ENCODE data around the gene COL4A2. TPM values are rescaled to one million over a fixed set of nuclear protein-coding genes. Genes with fewer than 3 reads are reported as not detected.
A peak's percentile ranks its signal among the peaks of the same experiment; 100 is the strongest.

Gene COL4A2
- polyA plus RNA-seq, 2 of the 4 experiments (the other 2 are of a cell fraction) = 46.9 to 119 TPM

- H3K9me3 ChIP-seq = no peaks in the 10 kb centered on the region
- DNase-seq (ENCODE audit: low read depth in 1 of 2, low spot score in 1 of 2) (peak in 1 of 2 experiments; percentile 18), FAIRE-seq (no peak), ATAC-seq (peak; percentile 24 to 60; a peak in 4 of 6 replicates)
- peaks cover 27% of the 10 kb centered on the region for H3K4me1 ChIP-seq
- H3K4me3 ChIP-seq = no peak overlapping the region
- H3K4me2 ChIP-seq = peak overlapping the region; percentile 32
- WGBS (ENCODE audit: missing lambda C conversion rate) = 42% methylated on average over 3 of the region's 4 CpGs
- ChIA-PET CTCF (interaction anchor here (1.1 to 1.5 kb wide), 4 partner anchors 8 to 64 kb away, joined by 3 to 4 read pairs (median 3); no protein-coding TSS in a partner anchor), POLR2A (no interaction called here)
- TF ChIP-seq SREBF2 (IDR thresholded peaks at IDR 0.05) (no peak), MYC (IDR thresholded peaks at IDR 0.05; ENCODE audit: borderline replicate concordance, low read length) (no peak), RARB (CRISPR knock-in tag; IDR thresholded peaks at IDR 0.05) (no peak), ZSCAN20 (CRISPR knock-in tag; IDR thresholded peaks at IDR 0.05) (no peak), PBX3 (IDR thresholded peaks at IDR 0.05) (no peak), TP53 (CRISPR knock-in tag; IDR thresholded peaks at IDR 0.05) (no peak), EHMT2 (IDR thresholded peaks at IDR 0.05; ENCODE audit: low read depth) (no peak), HOXB5 (CRISPR knock-in tag; IDR thresholded peaks at IDR 0.05) (no peak), ATOH8 (CRISPR knock-in tag; IDR thresholded peaks at IDR 0.05; ENCODE audit: low read depth) (no peak), FOSB (CRISPR knock-in tag; IDR thresholded peaks at IDR 0.05) (no peak), HOXA7 (CRISPR knock-in tag; IDR thresholded peaks at IDR 0.05) (no peak), NR3C1 (IDR thresholded peaks at IDR 0.05) (no peak), RCOR1 (IDR thresholded peaks at IDR 0.05; ENCODE audit: low read depth, low read length) (no peak), BCL3 (IDR thresholded peaks at IDR 0.05) (no peak), E2F6 (IDR thresholded peaks at IDR 0.05; ENCODE audit: borderline replicate concordance, low read depth) (no peak), RNF2 (IDR thresholded peaks at IDR 0.05; ENCODE audit: borderline replicate concordance, low read depth) (no peak), JUN (IDR thresholded peaks at IDR 0.05) (no peak), BHLHE40 (IDR thresholded peaks at IDR 0.05; ENCODE audit: low read depth, low read length) (no peak), NFE2L2 (conservative IDR thresholded peaks at IDR 0.05; ENCODE audit: low read length) (no peak)
- H3K27ac ChIP-seq = peak overlapping the region; percentile 29 to 83; a peak in 5 of 6 replicates
These were observed 72.8 kb downstream of the COL4A2 start for GRCh38 chr13:110379905-110380341.

GRCh38 chr13:110380359-110381028 is 73.4 kb downstream of the COL4A2 start:
- TF ChIP-seq RFX5 (IDR thresholded peaks at IDR 0.05) = no peak
- no peak for TF ChIP-seq CHD2 (IDR thresholded peaks at IDR 0.05; ENCODE audit: low read length, partially characterized antibody)
- no peak for TF ChIP-seq BHLHE40 (IDR thresholded peaks at IDR 0.05; ENCODE audit: low read depth, low read length)
- no peak for TF ChIP-seq ZNF302 (CRISPR knock-in tag; IDR thresholded peaks at IDR 0.05)
- TF ChIP-seq ATOH8 (CRISPR knock-in tag; IDR thresholded peaks at IDR 0.05; ENCODE audit: low read depth) = no peak
- TF ChIP-seq RAD21 (conservative IDR thresholded peaks at IDR 0.05 in 1 of 2, IDR thresholded peaks at IDR 0.05 in 1 of 2) = no peak
- peak; percentile 96 for TF ChIP-seq MAFK (IDR thresholded peaks at IDR 0.05; ENCODE audit: partially characterized antibody)
- TF ChIP-seq TFCP2L1 (CRISPR knock-in tag; IDR thresholded peaks at IDR 0.05) = no peak
- no peak for TF ChIP-seq CTCF (IDR thresholded peaks at IDR 0.05)
- TF ChIP-seq FOSL2 (IDR thresholded peaks at IDR 0.05) = no peak
- TF ChIP-seq FOSL2 (CRISPR knock-in tag; IDR thresholded peaks at IDR 0.05) = peak; percentile 19; the same call in 1 of the 2 replicates
- TF ChIP-seq JUN (IDR thresholded peaks at IDR 0.05) = no peak
- TF ChIP-seq NPAS2 (CRISPR knock-in tag; IDR thresholded peaks at IDR 0.05; ENCODE audit: borderline replicate concordance) = no peak
- no peak for TF ChIP-seq KDM5A (IDR thresholded peaks at IDR 0.05)
- Histone ChIP-seq H3K9me3 (no peaks in the 10 kb centered on the region), H3K4me1 (peaks cover 27% of the 10 kb centered on the region), H3K27ac (peak overlapping the region; percentile 29 to 83; a peak in 4 of 6 replicates), H3K4me2 (peak overlapping the region; percentile 32), H3K4me3 (no peak overlapping the region)
- ChIA-PET CTCF (interaction anchor here (1.2 to 1.3 kb wide), 2 partner anchors 10 to 33 kb away, joined by 3 to 4 read pairs; no protein-coding TSS in a partner anchor), POLR2A (no interaction called here)
- ATAC-seq (peak in 1 of 2 experiments; percentile 52; a peak in 3 of 6 replicates), DNase-seq (ENCODE audit: low read depth in 1 of 2, low spot score in 1 of 2) (peak in 1 of 2 experiments; percentile 40), FAIRE-seq (no peak)
- WGBS (ENCODE audit: missing lambda C conversion rate) = 37% methylated on average over 14 of the region's 14 CpGs
